T-helper 22 cell (primary cell): ENCODE measurements around the gene PPAN.

ENCODE experiments used
- DNase-seq: peaks from one replicate; pipeline ENCODE4 v3.0.0-alpha.2; 2020; ENCODE audit warnings: low read depth

Gene PPAN

GRCh38 chr19:10106100-10106936, at the start of gene PPAN:
TSS of gene PPAN (plus strand) at chr19:10106362. CDS start at chr19:10106395, 33 bp downstream.
- DNase-seq = peak; percentile 96

- DNase-seq = no peak
Measured at GRCh38 chr19:10061717-10062310, 44.3 kb upstream of the PPAN start.

GRCh38 chr19:10068205-10068604, 38.0 kb upstream of the PPAN start:
- no peak for DNase-seq

GRCh38 chr19:10069046-10069445, 37.1 kb upstream of the PPAN start:
- DNase-seq = no peak

GRCh38 chr19:10070730-10071446, 35.3 kb upstream of the PPAN start:
- DNase-seq = no peak

- no peak for DNase-seq
Measured at GRCh38 chr19:10074153-10074552, 32.0 kb upstream of the PPAN start.

- no peak for DNase-seq
Measured at GRCh38 chr19:10076535-10076934, 29.6 kb upstream of the PPAN start.

GRCh38 chr19:10078329-10078728, 27.8 kb upstream of the PPAN start:
- DNase-seq = no peak

- no peak for DNase-seq
Measured at GRCh38 chr19:10079031-10079453, 27.1 kb upstream of the PPAN start.

GRCh38 chr19:10083911-10084310, 22.3 kb upstream of the PPAN start:
- DNase-seq = no peak

- DNase-seq = no peak
Measured at GRCh38 chr19:10084803-10085202, 21.4 kb upstream of the PPAN start.

- DNase-seq = peak; percentile 74
Measured at GRCh38 chr19:10085641-10086590, 20.2 kb upstream of the PPAN start, which contains the start of gene SHFL. TSS of gene SHFL (plus strand) at chr19:10086317. CDS start at chr19:10086428, 111 bp downstream.

GRCh38 chr19:10086591-10087192, 19.5 kb upstream of the PPAN start:
- no peak for DNase-seq

- DNase-seq = no peak
Measured at GRCh38 chr19:10087296-10088061, 18.7 kb upstream of the PPAN start.

- no peak for DNase-seq
Measured at GRCh38 chr19:10088949-10089554, 17.1 kb upstream of the PPAN start.

GRCh38 chr19:10089801-10090375, 16.3 kb upstream of the PPAN start:
- no peak for DNase-seq

- no peak for DNase-seq
Measured at GRCh38 chr19:10091370-10091687, 14.8 kb upstream of the PPAN start.

GRCh38 chr19:10091895-10092641, 14.1 kb upstream of the PPAN start:
- no peak for DNase-seq
